GM18951 (cell line): ENCODE measurements around the gene PPP2CA.
"Not testable (repeated sequence)": the region's sequence is repeated elsewhere in the genome, so short reads cannot be mapped to it uniquely, and the experiment has no call there.

Experiments
- POLR2A ChIP-seq: IDR thresholded peaks from 4 replicates; pipeline ENCODE4 v1.6.1; 2011; ENCODE audit warnings: mild to moderate bottlenecking; ENCODE audit not compliant: insufficient read length, insufficient read depth; ENCODE audit errors: extremely low read depth
- in situ Hi-C: fragments of 300-500 bp; cut with MboI; formaldehyde crosslinking; loops from one replicate; pipeline ENCODE4 v1.12.0; 2022; ENCODE audit warnings: low sequenced_read_pairs, mixed read lengths, inconsistent platforms; ENCODE audit not compliant: unreplicated experiment

The PPP2CA gene

DNA sequence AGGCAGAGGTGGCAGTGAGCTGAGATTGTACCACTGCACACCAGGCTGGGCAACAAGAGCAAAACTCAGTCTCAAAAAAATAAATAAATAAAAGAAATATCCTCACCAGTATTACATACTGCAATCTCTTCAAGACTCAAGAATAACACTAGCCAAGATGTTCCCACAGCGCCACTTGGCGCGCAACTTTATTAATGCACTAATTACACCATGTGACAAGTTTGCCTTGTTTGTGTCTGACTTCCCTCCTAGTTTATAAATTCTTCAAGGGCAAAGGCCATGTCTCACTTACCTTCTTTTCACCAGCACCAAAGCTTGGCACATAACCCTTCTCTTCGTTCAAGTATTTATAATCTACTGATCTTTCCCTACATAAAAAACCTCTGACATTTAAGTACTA lies 53.9 kb downstream of the PPP2CA start:
- TF ChIP-seq POLR2A: no peak
- in situ Hi-C loops: loop anchor here (10.0 kb wide), 1 partner anchor 413 kb away; no protein-coding TSS in a partner anchor

DNA sequence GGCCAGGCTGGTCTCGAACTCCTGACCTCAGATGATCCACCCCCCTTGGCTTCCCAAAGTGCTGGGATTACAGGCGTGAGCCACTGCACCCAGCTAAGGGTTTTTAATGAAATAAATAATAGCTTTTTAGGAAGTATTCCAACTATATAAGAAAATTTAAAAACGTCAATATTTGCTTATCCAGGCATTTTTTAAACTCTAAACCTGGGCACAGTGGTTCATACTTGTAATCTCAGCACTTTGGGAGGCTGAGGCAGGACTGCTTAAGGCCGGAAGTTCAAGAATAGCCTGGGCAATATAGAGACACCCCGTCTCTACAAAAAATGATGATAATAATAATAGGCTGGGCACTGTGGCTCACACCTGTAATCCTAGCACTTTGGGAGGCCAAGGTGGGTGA lies 63.3 kb downstream of the PPP2CA start:
- no peak for TF ChIP-seq POLR2A
- in situ Hi-C loops: no loop called here

DNA sequence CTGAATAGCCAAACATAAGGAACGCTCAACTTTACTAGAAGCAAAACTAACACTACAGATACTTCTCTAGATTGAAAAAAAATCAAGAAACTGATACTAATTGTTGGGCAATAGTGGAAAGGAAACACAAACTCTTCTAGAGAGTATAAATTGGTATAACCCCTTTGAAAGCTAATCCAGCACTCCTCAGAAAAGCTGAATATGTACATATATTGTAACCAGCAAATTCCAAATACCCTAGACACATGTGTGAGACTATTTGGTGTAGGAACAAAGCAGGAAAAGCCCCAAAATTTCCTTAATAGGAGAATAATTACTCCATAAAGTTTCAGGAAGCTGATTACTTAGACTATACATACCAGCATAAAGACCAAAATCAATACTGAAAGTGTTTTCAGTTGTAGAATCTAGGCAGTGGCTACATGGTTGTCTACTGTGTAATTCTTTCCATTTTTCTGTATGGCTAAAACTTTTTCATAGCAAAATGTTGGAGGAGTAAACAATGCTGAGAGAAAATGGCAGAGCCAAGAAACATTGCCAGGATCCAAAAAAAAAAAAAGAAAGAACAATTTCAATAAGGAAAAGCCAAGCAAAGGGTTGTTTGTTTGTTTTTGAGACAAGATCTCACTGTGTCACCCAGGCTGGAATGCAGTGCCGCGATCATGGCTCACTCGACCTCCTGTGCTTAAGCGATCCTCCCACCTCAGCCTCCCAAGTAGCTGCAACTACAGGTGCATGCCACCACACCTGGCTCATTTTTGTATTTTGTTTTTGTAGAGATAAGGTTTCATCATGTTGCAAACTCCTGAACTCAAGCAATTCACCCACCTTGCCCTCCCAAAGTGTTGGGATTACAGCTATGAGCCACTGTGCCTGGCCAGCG lies 64.1 kb downstream of the PPP2CA start:
- TF ChIP-seq POLR2A: no peak
- in situ Hi-C loops: no loop called here

DNA sequence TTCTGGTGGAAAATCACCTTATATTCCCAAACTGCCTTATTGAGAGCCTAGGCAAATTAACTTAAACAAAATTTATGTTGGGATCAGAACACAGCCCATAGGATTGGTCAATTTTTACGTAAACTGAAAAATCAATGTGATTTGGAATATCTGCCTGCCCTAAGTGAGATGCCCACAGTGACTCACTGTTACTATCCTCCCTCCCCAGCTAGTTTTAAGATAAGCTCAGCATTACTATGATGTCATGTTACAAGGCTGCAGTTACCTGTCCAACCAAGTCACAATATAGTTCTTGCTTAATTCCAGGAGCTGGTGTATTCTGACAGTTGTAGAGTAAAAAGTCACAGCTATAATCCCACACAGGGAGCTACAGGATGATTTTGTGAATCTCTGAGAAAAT lies 72.2 kb downstream of the PPP2CA start:
- TF ChIP-seq POLR2A: no peak
- in situ Hi-C loops: no loop called here

DNA sequence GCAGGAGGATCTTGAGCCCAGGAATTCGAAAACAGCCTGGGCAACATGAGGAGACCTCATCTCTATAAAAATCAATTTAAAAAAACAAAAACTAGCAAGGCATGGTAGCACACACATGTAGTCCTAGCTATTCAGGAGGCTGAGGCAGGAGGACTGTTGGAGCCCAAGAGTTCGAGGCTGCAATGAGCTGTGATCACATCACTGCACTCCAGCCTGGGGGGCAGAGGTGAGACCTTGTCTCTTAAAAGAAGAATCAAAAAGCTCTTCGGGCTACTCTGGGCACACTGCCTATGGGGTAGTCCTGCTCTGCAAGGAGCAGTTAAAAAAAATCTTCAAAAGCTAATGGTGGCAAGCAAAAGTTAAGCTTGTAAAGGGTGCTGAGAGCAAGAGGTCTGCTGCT lies 72.6 kb downstream of the PPP2CA start:
- TF ChIP-seq POLR2A: no peak
- in situ Hi-C loops: no loop called here

DNA sequence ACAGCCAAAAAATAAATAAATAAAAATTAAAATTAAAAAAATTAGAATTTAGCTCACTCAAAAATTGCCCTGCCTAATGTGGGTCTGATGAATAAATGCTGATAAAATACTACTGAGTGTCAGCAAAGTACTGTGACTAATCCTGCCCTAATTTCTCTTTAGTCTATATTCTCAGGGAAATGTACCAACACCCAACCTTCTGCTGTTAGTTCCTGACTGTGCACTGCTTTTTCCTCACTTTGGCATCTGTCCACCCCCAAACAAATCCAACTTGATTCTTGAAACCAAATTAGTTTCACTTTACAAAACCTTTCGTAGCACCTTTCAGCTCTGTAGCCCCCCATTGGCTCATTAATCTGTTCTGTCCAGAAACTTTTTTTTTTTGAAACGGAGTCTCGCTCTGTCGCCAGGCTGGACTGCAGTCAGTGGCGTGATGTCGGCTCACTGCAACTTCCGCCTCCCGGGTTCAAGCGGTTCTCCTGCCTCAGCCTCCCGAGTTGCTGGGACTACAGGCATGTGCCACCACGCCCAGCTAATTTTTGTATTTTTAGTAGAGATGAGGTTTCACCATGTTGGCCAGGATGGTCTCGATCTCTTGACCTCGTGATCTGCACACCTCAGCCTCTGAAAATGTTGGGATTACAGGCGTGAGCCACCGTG lies 73.6 kb downstream of the PPP2CA start:
- in situ Hi-C loops: not testable (repeated sequence)

DNA sequence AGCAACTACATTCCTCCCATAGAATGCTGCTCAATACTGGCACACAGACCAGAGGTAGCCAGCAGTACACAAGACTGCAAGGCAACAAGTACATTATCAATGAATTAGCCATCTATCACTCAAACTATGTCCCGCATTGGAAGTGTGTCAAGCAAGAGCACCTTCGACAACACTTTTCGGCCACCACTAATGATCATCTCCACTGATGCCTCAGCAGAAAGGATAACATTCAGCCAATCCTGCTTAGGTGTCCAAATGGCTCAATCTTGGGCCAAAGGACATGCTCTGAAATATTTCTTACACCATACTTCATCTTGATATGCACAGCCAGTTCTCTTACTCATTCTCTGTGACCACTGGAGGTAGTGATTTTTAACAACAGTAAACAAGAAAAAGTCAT lies 74.2 kb downstream of the PPP2CA start:
- in situ Hi-C loops: no loop called here
- TF ChIP-seq POLR2A: no peak

DNA sequence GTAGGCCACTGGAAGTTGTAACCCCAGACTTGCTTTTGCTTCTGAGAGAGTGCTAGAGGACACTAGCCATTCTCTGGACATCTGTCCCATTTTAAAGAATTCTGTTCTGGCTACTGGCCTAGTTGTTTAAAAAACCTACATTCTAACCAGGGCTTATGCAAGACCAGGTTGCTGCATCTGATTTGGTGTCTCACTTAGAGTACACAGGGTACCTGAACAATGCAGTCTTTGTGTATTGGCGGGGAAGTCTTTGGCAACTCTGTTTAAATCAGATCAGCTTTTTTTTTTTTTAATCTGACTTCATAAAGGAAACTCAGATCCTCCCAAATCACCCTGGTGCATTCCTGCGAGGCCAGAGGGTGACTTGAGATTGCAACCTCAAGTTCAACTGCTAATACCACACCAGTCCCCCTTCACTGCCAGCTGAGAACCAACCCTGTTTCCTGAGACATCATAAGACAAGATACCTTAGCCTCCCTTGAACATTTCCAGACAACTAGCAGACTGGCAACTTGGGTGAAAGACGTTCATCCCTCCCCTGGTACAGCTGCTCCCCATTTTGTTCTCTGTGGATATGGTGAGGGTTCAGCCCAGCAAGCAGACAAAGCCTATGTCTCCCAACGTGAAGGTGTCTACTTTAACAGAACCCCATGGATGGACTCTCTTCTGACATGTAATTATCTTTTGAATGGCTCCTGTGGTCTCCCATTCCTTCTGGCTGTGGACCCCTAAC lies 76.1 kb downstream of the PPP2CA start:
- in situ Hi-C loops: no loop called here
- no peak for TF ChIP-seq POLR2A

DNA sequence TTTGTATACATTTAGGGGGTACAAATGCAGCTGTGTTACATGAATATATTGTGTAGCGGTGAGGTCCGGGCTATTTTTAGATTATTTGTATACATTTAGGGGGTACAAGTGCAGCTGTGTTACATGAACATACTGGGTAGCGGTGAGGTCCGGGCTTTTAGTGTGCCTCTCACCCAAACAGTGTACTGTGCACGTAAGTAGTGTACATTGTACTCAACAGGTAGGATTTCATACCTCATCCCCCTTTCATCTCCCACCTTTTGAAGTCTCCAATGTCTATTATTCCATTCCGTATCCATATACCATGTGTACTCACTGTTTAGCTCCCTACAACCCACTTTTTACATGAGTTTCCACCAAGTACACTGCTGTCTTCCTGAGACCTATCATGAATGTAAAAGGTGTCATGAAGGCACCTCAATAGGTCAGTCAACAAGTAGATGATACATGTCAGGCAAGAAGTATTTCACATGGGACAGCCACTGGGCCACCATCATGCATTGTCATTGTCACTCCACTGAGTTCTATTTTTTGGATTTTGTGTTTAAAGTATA lies 76.8 kb downstream of the PPP2CA start:
- TF ChIP-seq POLR2A: no peak
- in situ Hi-C loops: no loop called here

DNA sequence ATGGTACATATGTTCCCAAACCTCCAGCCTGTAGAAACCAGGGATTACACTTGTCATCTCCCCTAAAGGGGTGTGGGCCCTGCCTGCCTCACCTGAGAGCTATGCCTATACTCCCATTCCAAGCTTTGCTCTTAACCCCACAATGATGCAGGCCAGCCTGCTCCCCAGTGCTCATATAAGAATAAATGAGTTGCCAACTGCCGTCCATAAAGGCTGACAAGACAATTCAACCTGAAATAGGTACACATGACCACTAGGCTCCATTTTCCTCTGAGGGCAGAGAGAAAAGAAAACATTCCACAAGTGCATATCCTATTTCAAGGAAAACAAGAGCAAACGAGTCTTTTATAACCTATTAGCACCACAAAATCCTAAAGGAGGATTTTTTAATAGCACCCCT lies 77.6 kb downstream of the PPP2CA start:
- TF ChIP-seq POLR2A: no peak
- in situ Hi-C loops: no loop called here

DNA sequence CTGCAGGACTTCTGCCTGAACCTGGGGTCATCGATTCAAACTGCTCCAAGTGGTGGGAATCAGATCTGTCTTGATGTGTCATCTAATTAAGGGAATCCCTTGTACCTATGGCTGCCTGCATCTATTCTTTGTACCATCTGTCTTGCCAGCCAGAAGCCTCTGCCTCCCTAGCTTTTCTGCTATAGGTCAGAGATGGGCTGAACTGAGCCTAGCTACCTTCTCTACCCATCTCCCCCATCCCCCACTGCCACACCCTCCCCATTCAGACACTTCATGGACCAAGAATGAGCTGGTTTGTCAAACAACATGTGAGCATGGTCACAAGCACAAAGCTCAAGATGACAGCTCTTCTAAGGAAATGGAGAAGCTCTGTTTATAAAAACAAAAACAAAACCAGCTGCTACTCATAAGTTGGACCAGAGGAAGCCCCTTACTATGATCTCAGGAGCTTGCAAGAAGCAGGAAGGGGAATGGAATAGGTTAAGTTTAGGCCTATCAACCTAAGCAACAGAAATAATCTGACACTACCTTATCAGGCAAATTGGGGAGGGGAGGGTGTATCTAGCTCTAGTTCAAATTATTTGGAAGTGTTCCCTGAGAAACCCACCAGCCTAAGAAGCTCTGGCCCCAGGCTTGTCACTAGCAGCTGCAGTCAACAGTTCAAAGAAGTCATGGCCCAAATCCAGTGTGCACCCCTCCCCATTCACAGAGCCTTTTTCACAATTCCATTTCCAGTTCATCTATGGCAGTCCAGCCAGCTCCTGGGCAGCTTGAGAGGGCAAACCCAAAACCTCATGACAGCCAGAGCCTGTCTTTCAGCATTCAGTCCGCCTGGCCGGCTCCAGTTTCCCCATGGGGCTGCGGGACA lies 79.0 kb downstream of the PPP2CA start:
- no peak for TF ChIP-seq POLR2A
- in situ Hi-C loops: no loop called here

DNA sequence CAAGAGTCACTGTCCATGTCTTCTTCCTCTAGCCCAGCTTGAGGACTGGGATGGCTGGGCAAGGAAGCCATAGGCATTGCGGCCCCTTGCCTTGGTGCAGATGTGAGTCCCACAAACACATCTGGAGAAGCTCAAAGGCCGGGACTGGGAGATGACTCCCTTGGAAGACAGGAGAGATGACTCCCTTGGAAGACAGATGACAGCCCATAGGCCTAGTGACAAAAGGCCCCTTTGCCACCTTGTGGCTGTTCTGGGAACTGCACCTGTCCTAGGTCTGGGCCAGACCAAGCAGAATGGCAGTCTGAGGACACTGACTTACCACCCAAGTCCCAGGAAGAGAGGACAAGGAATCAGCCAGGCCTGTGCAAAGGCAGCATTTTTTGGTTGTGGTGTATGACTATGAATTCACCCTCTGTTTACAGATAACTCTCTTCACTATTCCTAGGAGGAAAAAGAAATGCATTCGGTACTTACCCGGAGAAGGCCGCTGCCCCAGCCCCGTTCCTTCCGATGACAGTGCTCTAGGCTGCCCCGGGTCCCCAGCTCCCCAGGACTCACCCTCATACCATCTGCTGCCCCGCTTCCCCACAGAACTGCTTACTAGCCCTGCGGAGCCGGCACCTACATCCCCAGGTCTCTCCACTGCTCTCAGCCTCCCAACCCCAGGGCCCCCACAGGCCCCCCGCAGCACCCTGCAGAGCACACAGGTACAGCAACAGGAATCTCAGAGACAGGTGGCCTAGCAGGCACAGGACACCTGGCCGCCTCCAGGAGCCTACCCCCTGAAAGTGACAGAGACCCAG lies 79.9 kb downstream of the PPP2CA start:
- TF ChIP-seq POLR2A: no peak
- in situ Hi-C loops: no loop called here
